ENCODE results near the gene SLC29A3.

Gene SLC29A3

GRCh38 chr10:71288461-71288860 is 30.6 kb upstream of the SLC29A3 start:
- no peak for TF ChIP-seq CTCF (IDR thresholded peaks at IDR 0.05; ENCODE audit: extremely low read depth, insufficient read depth, missing control alignments)
- in situ Hi-C loops (cut with MboI; ENCODE audit: low pct_unique_long_range_greater_than_20kb, low sequenced_read_pairs, unreplicated experiment) = no loop called here
- no peak for DNase-seq (ENCODE audit: low spot score)

DNA sequence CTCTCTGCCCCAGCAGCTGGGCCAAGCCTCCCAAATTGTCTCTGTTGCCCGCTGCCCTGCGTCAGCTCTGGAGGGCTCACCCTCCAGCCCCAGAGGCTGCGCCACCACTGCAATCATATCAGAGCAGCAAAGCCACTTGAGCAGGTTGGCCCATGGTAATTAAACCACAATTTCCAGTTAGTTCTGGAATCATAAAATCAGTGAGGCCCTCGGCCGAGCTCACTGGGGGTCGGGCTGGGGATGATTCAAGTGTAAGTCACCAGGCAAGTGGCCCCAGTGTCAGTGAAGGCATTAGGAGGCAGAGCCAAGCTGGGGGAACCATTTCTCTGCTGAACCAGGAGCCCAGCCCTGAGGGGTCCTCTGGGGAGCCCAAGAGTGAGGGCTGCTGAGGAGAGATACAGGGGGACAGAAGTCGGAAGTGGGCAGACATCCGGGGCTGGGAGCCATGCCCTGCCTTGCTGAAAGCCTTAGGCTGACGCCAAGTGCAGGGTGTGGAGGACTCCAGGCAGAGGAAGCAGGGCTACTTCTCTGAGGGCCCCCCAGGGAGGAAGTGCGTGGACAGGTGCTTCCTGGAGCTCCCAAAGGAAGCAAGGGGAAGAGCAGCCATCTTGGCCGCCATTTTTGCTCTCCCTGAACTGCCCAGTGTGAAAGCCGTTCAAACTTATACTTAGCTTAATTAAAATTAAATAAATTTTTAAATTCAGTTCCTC is 29.5 kb upstream of the SLC29A3 start:
- in situ Hi-C loops (cut with MboI; ENCODE audit: low pct_unique_long_range_greater_than_20kb, low sequenced_read_pairs, unreplicated experiment) = no loop called here
- DNase-seq (ENCODE audit: low spot score) = no peak

GRCh38 chr10:71290331-71290730 is 28.7 kb upstream of the SLC29A3 start:
- no peak for TF ChIP-seq CTCF (IDR thresholded peaks at IDR 0.05; ENCODE audit: extremely low read depth, insufficient read depth, missing control alignments)
- no peak for DNase-seq (ENCODE audit: low spot score)
- in situ Hi-C loops (cut with MboI; ENCODE audit: low pct_unique_long_range_greater_than_20kb, low sequenced_read_pairs, unreplicated experiment) = no loop called here

More for the DNA sequence above, 29.5 kb upstream of the SLC29A3 start:
- no peak for TF ChIP-seq CTCF (IDR thresholded peaks at IDR 0.05; ENCODE audit: extremely low read depth, insufficient read depth, missing control alignments)

- TF ChIP-seq CTCF (IDR thresholded peaks at IDR 0.05; ENCODE audit: extremely low read depth, insufficient read depth, missing control alignments) = no peak
- in situ Hi-C loops (cut with MboI; ENCODE audit: low pct_unique_long_range_greater_than_20kb, low sequenced_read_pairs, unreplicated experiment) = no loop called here
- no peak for DNase-seq (ENCODE audit: low spot score)
Measured at GRCh38 chr10:71290806-71291527, 28.1 kb upstream of the SLC29A3 start.

- in situ Hi-C loops (cut with MboI; ENCODE audit: low pct_unique_long_range_greater_than_20kb, low sequenced_read_pairs, unreplicated experiment) = no loop called here
- no peak for TF ChIP-seq CTCF (IDR thresholded peaks at IDR 0.05; ENCODE audit: extremely low read depth, insufficient read depth, missing control alignments)
- no peak for DNase-seq (ENCODE audit: low spot score)
Measured at GRCh38 chr10:71291528-71291900, 27.5 kb upstream of the SLC29A3 start.

- DNase-seq (ENCODE audit: low spot score) = no peak
- TF ChIP-seq CTCF (IDR thresholded peaks at IDR 0.05; ENCODE audit: extremely low read depth, insufficient read depth, missing control alignments) = no peak
- in situ Hi-C loops (cut with MboI; ENCODE audit: low pct_unique_long_range_greater_than_20kb, low sequenced_read_pairs, unreplicated experiment) = no loop called here
Measured at GRCh38 chr10:71292624-71293445, 26.2 kb upstream of the SLC29A3 start.

Measured in GM13977 (cell line).